HEK293T (cell line): ENCODE measurements around the gene DTD1.

Experiments
- CTCF ChIA-PET: fragments of 350-600 bp; formaldehyde crosslinking; extraction: SDS; loops from one replicate; lab custom pipeline; 2021; ENCODE audit warnings: antibody characterized with exemption, inconsistent platforms; lab: Yijun Ruan, JAX
- POLR2A ChIA-PET: fragments of 350-600 bp; formaldehyde crosslinking; extraction: SDS; loops from one replicate; lab custom pipeline; 2020; ENCODE audit warnings: antibody characterized with exemption, inconsistent platforms; lab: Yijun Ruan, JAX
- DNase-seq: peaks from one replicate; pipeline ENCODE4 v3.0.0; 2012; ENCODE audit warnings: mixed read lengths; ENCODE audit errors: extremely low spot score
- ARNT ChIP-seq: fragments of 450-650 bp; IDR thresholded peaks from 2 replicates; pipeline ENCODE4 v1.6.1; 2017; ENCODE audit warnings: mild to moderate bottlenecking
- BHLHE40 ChIP-seq: fragments of 450-650 bp; IDR thresholded peaks from 2 replicates; pipeline ENCODE4 v1.6.1; 2016; ENCODE audit warnings: mild to moderate bottlenecking, moderate library complexity, borderline replicate concordance
- CTBP1 ChIP-seq: fragments of 450-650 bp; IDR thresholded peaks from 2 replicates; pipeline ENCODE4 v1.6.1; 2016; ENCODE audit warnings: borderline replicate concordance
- ELF4 ChIP-seq: fragments of 450-650 bp; IDR thresholded peaks from 2 replicates; pipeline ENCODE4 v1.6.1; 2017; ENCODE audit warnings: antibody characterized with exemption
- FOXA1 ChIP-seq: fragments of 450-650 bp; IDR thresholded peaks from 2 replicates; pipeline ENCODE4 v1.6.1; 2016; ENCODE audit warnings: mild to moderate bottlenecking
- FOXK2 ChIP-seq: fragments of 450-650 bp; IDR thresholded peaks from 2 replicates; pipeline ENCODE4 v1.6.1; 2016; ENCODE audit warnings: mild to moderate bottlenecking
- FOXM1 ChIP-seq: fragments of 450-650 bp; IDR thresholded peaks from 2 replicates; pipeline ENCODE4 v1.6.1; 2017; ENCODE audit warnings: mild to moderate bottlenecking, borderline replicate concordance
- HDGF ChIP-seq: fragments of 450-650 bp; IDR thresholded peaks from 2 replicates; pipeline ENCODE4 v1.6.1; 2017; ENCODE audit warnings: antibody characterized with exemption, borderline replicate concordance
- L3MBTL2 ChIP-seq: fragments of 450-650 bp; conservative IDR thresholded peaks from 2 replicates; pipeline ENCODE4 v1.6.1; 2016; ENCODE audit warnings: mild to moderate bottlenecking
- LEF1 ChIP-seq: fragments of 450-650 bp; IDR thresholded peaks from 2 replicates; pipeline ENCODE4 v1.6.1; 2017; ENCODE audit warnings: mild to moderate bottlenecking, borderline replicate concordance
- NFRKB ChIP-seq: fragments of 450-650 bp; IDR thresholded peaks from 2 replicates; pipeline ENCODE4 v1.6.1; 2016; ENCODE audit warnings: mild to moderate bottlenecking, moderate library complexity
- SP1 ChIP-seq: fragments of 450-650 bp; IDR thresholded peaks from 2 replicates; pipeline ENCODE4 v1.6.1; 2017
- SUZ12 ChIP-seq: fragments of 450-650 bp; IDR thresholded peaks from 2 replicates; pipeline ENCODE4 v1.6.1; 2016; ENCODE audit warnings: mild to moderate bottlenecking
- TARDBP ChIP-seq: fragments of 450-650 bp; IDR thresholded peaks from 2 replicates; pipeline ENCODE4 v1.6.1; 2016
- ZNF384 ChIP-seq: fragments of 450-650 bp; IDR thresholded peaks from 2 replicates; pipeline ENCODE4 v1.6.1; 2016
- TF ChIP-seq, protein P1 (sequence below): fragments of 450-650 bp; IDR thresholded peaks from 2 replicates; pipeline ENCODE4 v1.6.1; 2016

The DTD1 gene

DNA sequence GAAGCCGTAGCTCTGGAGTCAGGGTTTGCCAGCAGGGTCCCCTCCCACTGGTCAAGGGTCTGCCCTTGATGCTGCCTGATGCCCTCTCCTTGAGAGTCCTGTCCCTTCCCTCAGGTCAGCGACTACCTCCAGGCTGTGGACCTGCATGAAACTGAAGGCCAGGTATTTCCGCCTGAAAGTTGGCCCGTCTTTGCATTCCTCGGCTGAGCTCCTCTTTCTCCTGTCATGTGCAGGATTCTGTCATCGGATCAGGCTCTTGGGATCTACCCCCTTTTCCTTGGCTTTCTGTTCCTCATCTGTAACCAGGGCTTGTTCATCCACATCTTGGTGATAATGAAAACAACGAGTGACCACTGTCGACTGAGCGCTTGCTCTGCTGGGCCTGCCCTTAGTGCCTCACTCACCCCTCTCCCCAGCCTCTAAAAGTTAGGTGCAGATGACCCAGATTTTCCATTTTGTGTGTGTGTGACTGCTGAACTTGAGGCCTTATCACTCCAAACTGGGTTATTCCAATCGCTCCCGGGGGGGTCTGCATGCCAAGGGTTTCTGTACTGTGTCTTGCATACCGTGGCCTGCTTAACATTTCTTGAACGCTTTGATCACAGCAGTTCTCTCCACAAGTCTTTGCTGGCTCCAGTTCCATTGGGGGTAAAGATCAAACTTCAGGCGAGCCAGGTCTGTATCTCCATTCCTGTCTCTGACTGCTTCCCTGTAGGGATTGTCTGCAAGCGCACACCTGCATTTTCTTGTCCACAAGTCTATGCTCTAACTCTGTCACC is 81.6 kb downstream of the DTD1 start:
- DNase-seq = no peak
- POLR2A ChIA-PET = no interaction called here

DNA sequence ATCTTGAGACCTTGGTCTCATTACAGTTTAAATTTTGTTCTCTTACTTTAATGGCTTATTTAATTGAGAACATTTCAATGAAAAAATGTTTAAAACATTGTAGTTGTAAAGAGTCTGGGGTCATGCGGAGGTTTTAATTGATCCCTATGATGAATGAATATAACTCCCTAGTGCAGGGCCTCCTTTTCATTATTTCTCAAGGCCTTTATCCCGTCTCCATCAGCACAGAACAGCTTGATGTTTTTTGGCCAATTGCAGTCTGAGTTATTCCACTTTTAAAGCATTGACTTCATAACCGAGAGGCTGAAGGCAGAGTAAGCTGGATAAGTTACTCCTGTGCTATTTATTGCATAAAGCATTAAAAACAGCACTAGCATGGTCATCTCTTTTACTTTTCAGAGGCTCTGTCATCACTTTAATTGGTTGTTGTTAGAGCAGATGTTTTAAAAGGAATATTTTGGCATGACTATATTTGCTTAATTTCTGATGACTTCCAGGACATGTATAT is 83.4 kb downstream of the DTD1 start:
- no peak for DNase-seq
- no peak for TF ChIP-seq ARNT
- no peak for TF ChIP-seq ZNF384
- no peak for TF ChIP-seq ELF4
- no peak for TF ChIP-seq NFRKB
- CTCF ChIA-PET = interaction anchor here (0.6 kb wide), 1 partner anchor 33 kb away, joined by 3 read pairs; no protein-coding TSS in a partner anchor
- POLR2A ChIA-PET = no interaction called here

More for the DNA sequence above, 81.6 kb downstream of the DTD1 start:
- CTCF ChIA-PET = no interaction called here
- TF ChIP-seq FOXK2 = no peak
- TF ChIP-seq NFRKB = no peak
- no peak for TF ChIP-seq FOXM1
- TF ChIP-seq SP1 = no peak
- TF ChIP-seq BHLHE40 = no peak
- no peak for TF ChIP-seq ARNT
- no peak for TF ChIP-seq TARDBP
- no peak for TF ChIP-seq ZNF384
- no peak for TF ChIP-seq FOXA1
- no peak for TF ChIP-seq HDGF

- TF ChIP-seq SUZ12 = no peak
- no peak for TF ChIP-seq ZNF384
- no peak for TF ChIP-seq ELF4
- TF ChIP-seq ARNT = no peak
- no peak for TF ChIP-seq TARDBP
- TF ChIP-seq, protein P1, sequence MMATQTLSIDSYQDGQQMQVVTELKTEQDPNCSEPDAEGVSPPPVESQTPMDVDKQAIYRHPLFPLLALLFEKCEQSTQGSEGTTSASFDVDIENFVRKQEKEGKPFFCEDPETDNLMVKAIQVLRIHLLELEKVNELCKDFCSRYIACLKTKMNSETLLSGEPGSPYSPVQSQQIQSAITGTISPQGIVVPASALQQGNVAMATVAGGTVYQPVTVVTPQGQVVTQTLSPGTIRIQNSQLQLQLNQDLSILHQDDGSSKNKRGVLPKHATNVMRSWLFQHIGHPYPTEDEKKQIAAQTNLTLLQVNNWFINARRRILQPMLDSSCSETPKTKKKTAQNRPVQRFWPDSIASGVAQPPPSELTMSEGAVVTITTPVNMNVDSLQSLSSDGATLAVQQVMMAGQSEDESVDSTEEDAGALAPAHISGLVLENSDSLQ = no peak
- no peak for TF ChIP-seq NFRKB
- TF ChIP-seq SP1 = no peak
- no peak for TF ChIP-seq L3MBTL2
- no peak for TF ChIP-seq FOXM1
- DNase-seq = no peak
- CTCF ChIA-PET = interaction anchor here (0.6 kb wide), 1 partner anchor 1004 kb away, joined by 4 read pairs; no protein-coding TSS in a partner anchor
- POLR2A ChIA-PET = no interaction called here
These were observed 85.0 kb downstream of the DTD1 start for GRCh38 chr20:18672834-18673233.

DNA sequence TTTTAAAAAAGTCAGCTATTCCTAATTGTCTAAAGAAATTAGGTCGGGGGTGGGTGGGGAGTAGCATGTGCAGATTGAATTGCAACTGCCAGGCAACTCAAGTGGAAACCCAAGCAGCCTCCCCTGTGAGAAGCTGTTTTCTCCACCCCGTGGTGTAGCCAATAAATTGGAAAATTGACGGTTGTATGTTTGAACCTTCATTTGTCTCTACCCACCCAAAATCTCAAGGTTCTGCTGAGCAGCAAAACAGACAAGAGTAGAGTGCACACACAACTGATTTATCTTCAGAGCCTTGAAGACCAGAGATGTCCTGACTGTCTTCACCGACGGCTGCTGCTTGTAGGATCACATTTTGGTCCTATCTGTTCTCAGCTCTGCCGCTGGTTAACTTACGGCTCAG is 88.5 kb downstream of the DTD1 start:
- ChIA-PET POLR2A (no interaction called here), CTCF (interaction anchor here (0.7 kb wide), 1 partner anchor 42 kb away, joined by 3 read pairs; no protein-coding TSS in a partner anchor)
- no peak for DNase-seq
- TF ChIP-seq NFRKB (no peak), CTBP1 (no peak), SP1 (no peak), HDGF (no peak), TARDBP (no peak), BHLHE40 (no peak), LEF1 (no peak), L3MBTL2 (no peak)

GRCh38 chr20:18677126-18677525 is 89.3 kb downstream of the DTD1 start:
- DNase-seq = no peak
- ChIA-PET CTCF (no interaction called here), POLR2A (no interaction called here)
- TF ChIP-seq ARNT = no peak
- TF ChIP-seq SP1 = no peak
- TF ChIP-seq FOXM1 = no peak
- TF ChIP-seq HDGF = no peak
- TF ChIP-seq FOXA1 = no peak
- TF ChIP-seq ELF4 = no peak
- TF ChIP-seq LEF1 = no peak
- TF ChIP-seq TARDBP = no peak
- no peak for TF ChIP-seq SUZ12
- TF ChIP-seq CTBP1 = no peak
- no peak for TF ChIP-seq BHLHE40
- TF ChIP-seq FOXK2 = no peak
- TF ChIP-seq, protein P1 = no peak
- TF ChIP-seq NFRKB = no peak
- no peak for TF ChIP-seq L3MBTL2

GRCh38 chr20:18678549-18679419 is 90.9 kb downstream of the DTD1 start:
- CTCF ChIA-PET = no interaction called here
- POLR2A ChIA-PET = no interaction called here
- DNase-seq = no peak
- TF ChIP-seq FOXA1 = no peak

DNA sequence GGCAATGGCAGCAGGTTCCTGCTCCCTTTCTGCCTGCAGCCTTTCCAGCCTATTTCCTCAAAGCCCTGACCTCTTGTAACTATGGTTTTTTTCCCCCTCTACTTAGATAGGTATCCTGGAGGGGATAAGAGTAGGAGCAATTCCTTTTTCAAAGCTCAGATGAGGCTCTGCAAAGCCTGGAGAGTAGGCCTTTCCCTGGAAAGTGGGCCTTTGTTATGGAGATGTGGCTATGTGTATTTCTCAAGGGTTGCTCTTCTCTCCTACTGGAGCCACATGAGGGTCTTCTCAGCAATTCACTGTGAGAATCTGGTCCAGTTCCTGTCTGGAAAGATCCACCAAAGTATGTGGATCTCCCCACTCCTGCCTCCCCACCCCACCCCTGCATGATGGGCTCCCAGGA is 96.0 kb downstream of the DTD1 start:
- POLR2A ChIA-PET = no interaction called here
- TF ChIP-seq FOXA1 (no peak), CTBP1 (no peak), L3MBTL2 (no peak), BHLHE40 (no peak), HDGF (no peak)
- DNase-seq = no peak
- CTCF ChIA-PET = no interaction called here
